Spinal cord (tissue), 10 donors: ENCODE data around the gene TRIM7. TPM values are rescaled to one million over a fixed set of nuclear protein-coding genes. Genes with fewer than 3 reads are reported as not detected.
A peak's percentile ranks its signal among the peaks of the same experiment; 100 is the strongest.
"Not testable (repeated sequence)": the region's sequence is repeated elsewhere in the genome, so short reads cannot be mapped to it uniquely, and the experiment has no call there.

Experiments used
- DNase-seq, 6 donors: peaks; one replicate each; pipeline versions ENCODE4 v3.0.0 to v3.0.0-alpha.2; 2013 to 2015; ENCODE audit warnings: low spot score in 6 of 6, low read depth in 4 of 6
- H3K27ac ChIP-seq: one replicate; pipeline ENCODE4 v1.5.1; 2013; ENCODE audit warnings: low read depth, low read length, control low read depth
- H3K27me3 ChIP-seq: one replicate; pipeline ENCODE4 v1.6.1; 2013; ENCODE audit warnings: low read length; ENCODE audit not compliant: control insufficient read depth, insufficient read depth
- H3K36me3 ChIP-seq: one replicate; pipeline ENCODE4 v1.6.1; 2013; ENCODE audit warnings: low read length; ENCODE audit not compliant: control insufficient read depth, insufficient read depth
- H3K4me1 ChIP-seq: one replicate; pipeline ENCODE4 v1.6.1; 2013; ENCODE audit warnings: low read length; ENCODE audit not compliant: control insufficient read depth, insufficient read depth
- H3K4me3 ChIP-seq: one replicate; pipeline ENCODE4 v1.5.1; 2013; ENCODE audit warnings: low read depth, low read length, control low read depth
- H3K9me3 ChIP-seq: one replicate; pipeline ENCODE4 v1.6.1; 2013; ENCODE audit warnings: low read length; ENCODE audit not compliant: control insufficient read depth, insufficient read depth
- WGBS: methylation state at CpG from one replicate; pipeline ENCODE4 v1.1.5; 2013; ENCODE audit warnings: missing lambda C conversion rate; ENCODE audit not compliant: insufficient coverage; 5-methylcytosine and 5-hydroxymethylcytosine counted together
- polyA plus RNA-seq, 2 donors: library from polyadenylated mRNA; unstranded; fragments of 120-200 nt; gene quantifications; one replicate each; pipeline ENCODE4 v1.2.1, GENCODE V29; 2013; ENCODE audit not compliant: insufficient read length in 2 of 2
- total RNA-seq, 2 donors: library from RNA; depleted of rRNA in 1 of 2; stranded (reverse); fragments of 120-200 nt in 1 of 2; fragments of >200 nt in 1 of 2; gene quantifications; one replicate each; pipeline versions ENCODE4 v1.2.3 to v1.2.4, GENCODE V29; 2013 to 2014
- donor health status: healthy.

Gene TRIM7
- total and polyA plus RNA-seq, 4 donors: 1.8 to 7.3 (median 4.1) TPM

GRCh38 chr5:181167814-181168488 is 37.0 kb downstream of the TRIM7 start:
- Histone ChIP-seq H3K4me3 (no peak overlapping the region), H3K27me3 (peaks cover 88% of the 10 kb centered on the region), H3K9me3 (no peaks in the 10 kb centered on the region), H3K27ac (no peak overlapping the region), H3K4me1 (peaks cover 16% of the 10 kb centered on the region), H3K36me3 (no peaks in the 10 kb centered on the region)
- DNase-seq: peak in 1 of 6 donors; percentile 42
- WGBS: 22% methylated on average over 7 of the region's 11 CpGs

- Histone ChIP-seq H3K27ac (no peak overlapping the region), H3K4me3 (no peak overlapping the region), H3K4me1 (peaks cover 16% of the 10 kb centered on the region), H3K9me3 (no peaks in the 10 kb centered on the region), H3K36me3 (no peaks in the 10 kb centered on the region), H3K27me3 (peaks cover 86% of the 10 kb centered on the region)
- no peak for DNase-seq
- no CpG with 5 or more reads among the region's 6 CpGs for WGBS
Measured at GRCh38 chr5:181166812-181167733, 37.9 kb downstream of the TRIM7 start.

- peaks cover 60% of the 10 kb centered on the region for H3K27me3 ChIP-seq
- H3K9me3 ChIP-seq: no peaks in the 10 kb centered on the region
- no peak overlapping the region for H3K27ac ChIP-seq
- DNase-seq: no peak
- WGBS: 8% methylated on average over 40 of the region's 52 CpGs
- peaks cover 26% of the 10 kb centered on the region for H3K4me1 ChIP-seq
- H3K36me3 ChIP-seq: no peaks in the 10 kb centered on the region
- H3K4me3 ChIP-seq: no peak overlapping the region
Measured at GRCh38 chr5:181164076-181164952, 40.7 kb downstream of the TRIM7 start.

GRCh38 chr5:181163487-181164075 is 41.4 kb downstream of the TRIM7 start:
- H3K4me3 ChIP-seq: no peak overlapping the region
- H3K27ac ChIP-seq: no peak overlapping the region
- no peak for DNase-seq
- no peaks in the 10 kb centered on the region for H3K9me3 ChIP-seq
- peaks cover 26% of the 10 kb centered on the region for H3K4me1 ChIP-seq
- peaks cover 53% of the 10 kb centered on the region for H3K27me3 ChIP-seq
- no peaks in the 10 kb centered on the region for H3K36me3 ChIP-seq
- 30% methylated on average over 12 of the region's 16 CpGs for WGBS

- Histone ChIP-seq H3K27ac (peak overlapping the region; percentile 25), H3K4me3 (peak overlapping the region; percentile 29), H3K4me1 (peaks cover 26% of the 10 kb centered on the region), H3K9me3 (no peaks in the 10 kb centered on the region), H3K27me3 (peaks cover 36% of the 10 kb centered on the region), H3K36me3 (no peaks in the 10 kb centered on the region)
- DNase-seq: no peak
- WGBS: 76% methylated on average over 1 of the region's 4 CpGs
Measured at GRCh38 chr5:181161534-181162175, 43.3 kb downstream of the TRIM7 start.

- Histone ChIP-seq H3K4me1 (peaks cover 26% of the 10 kb centered on the region), H3K4me3 (peak overlapping the region; percentile 29), H3K27me3 (peaks cover 30% of the 10 kb centered on the region), H3K27ac (peak overlapping the region; percentile 25)
- H3K9me3 ChIP-seq, H3K36me3 ChIP-seq: not testable (repeated sequence)
- DNase-seq: peak in 3 of 6 donors; percentile 70 to 95 (median 91)
- 3% methylated on average over 12 of the region's 48 CpGs for WGBS
Measured at GRCh38 chr5:181160755-181161533, 44.1 kb downstream of the TRIM7 start.

- Histone ChIP-seq H3K27me3 (peaks cover 24% of the 10 kb centered on the region), H3K4me3 (peak overlapping the region; percentile 40), H3K27ac (peak overlapping the region; percentile 35), H3K9me3 (no peaks in the 10 kb centered on the region), H3K36me3 (no peaks in the 10 kb centered on the region), H3K4me1 (peaks cover 26% of the 10 kb centered on the region)
- DNase-seq: peak in 2 of 6 donors; percentile 80 to 86
- WGBS: 53% methylated on average over 15 of the region's 21 CpGs
Measured at GRCh38 chr5:181160152-181160754, 44.7 kb downstream of the TRIM7 start.
